ENCODE data around the gene RTN4R.
A peak's percentile ranks its signal among the peaks of the same experiment; 100 is the strongest.

RTN4R gene

DNA sequence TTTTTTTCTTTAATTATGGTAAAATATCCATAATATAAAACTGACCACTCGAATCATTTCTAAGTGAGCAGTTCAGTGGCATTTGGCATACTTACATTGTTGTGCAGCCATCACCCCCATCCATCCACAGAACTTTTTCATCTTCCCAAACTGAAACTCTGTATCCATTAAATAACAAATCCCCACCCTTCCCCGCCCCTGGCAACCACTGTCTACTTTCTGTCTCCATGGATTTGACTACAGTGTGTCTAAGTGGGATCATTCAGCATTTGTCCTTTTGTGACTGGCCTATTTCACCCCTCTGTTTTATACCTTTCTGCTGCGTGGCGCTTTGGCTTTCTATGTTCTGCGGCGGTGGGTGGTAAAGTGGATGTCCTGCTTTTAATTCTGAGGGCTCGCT is 49.1 kb downstream of the RTN4R start:
- no peak for DNase-seq

GRCh38 chr22:20218326-20218872 is 49.7 kb downstream of the RTN4R start:
- no peak for DNase-seq

DNA sequence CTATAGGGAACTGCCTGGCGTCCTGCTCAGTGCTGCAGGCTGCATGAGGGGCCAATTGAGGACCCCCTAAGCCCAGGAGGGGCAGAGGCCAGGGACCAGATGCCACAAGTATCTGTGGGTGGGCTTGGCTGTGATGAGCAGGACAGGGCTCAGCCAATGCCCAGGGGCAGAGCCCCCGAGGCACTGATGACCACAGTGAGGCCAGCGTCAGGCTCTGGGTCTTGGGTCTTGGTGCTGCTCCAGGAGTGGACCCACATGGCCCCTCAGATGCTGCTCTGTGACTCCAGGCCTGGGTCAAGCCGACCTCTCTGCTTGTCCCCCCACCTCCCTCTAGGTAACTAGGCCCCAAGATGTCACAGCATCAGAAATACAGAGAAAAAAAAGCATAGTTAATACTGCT is 50.6 kb downstream of the RTN4R start:
- DNase-seq, result no peak

DNA sequence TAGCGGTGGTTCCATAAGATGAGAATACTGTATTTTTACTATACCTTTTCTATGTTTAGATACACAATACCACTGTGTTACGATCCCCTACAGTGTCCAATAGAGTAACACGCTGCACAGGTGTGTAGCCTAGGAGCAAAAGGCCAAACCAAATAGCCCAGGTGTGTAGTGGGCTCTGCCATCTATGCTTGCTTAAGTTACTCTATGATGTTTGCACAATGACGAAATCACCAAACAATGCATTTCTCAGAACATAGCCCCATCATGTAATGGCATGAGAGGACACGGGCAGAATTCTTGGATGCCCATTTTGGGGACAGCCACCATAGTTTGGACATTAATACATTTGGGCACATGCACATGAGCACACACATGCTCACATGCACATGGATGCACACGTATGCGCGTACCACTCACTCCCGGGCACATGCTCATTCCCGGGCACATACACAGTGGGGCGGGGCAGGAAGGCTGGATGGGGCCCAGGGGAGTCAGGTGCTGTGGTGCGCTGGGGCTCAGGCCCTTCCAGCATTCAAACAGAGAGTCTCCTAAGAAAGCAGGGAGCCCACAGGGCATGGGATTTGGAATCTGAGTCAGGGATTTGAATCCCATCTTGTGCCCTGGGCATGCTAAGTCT is 51.1 kb downstream of the RTN4R start:
- no peak for DNase-seq

DNA sequence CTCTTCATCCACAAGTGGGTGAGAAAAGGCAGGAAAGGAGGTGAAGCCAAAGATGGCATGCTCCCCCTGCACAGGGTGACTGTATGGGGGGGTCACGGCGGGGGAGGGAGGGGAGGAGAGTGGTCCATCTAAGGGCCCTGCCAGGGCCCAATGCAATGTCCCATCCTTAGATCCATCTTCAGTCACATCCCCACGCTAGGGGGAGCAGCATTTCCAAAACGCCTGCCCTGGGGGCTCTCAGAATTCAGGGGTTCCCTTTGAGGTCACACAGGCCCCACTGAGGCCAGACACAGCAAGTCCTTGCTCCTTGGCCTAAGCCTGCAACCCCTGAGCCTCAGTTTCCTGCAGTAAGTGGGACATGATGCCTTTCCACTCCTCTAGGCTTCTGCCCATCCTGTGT is 52.4 kb downstream of the RTN4R start:
- no peak for DNase-seq

- no peak for DNase-seq
Measured at GRCh38 chr22:20214853-20215252, 53.3 kb downstream of the RTN4R start.

GRCh38 chr22:20213833-20214708 is 54.0 kb downstream of the RTN4R start:
- peak in 33 of 58 donors; percentile 13 to 78 (median 41) for DNase-seq

- DNase-seq, result peak in 30 of 58 donors; percentile 11 to 80 (median 41)
Measured at GRCh38 chr22:20212754-20213699, 55.1 kb downstream of the RTN4R start.

GRCh38 chr22:20211997-20212753 is 55.9 kb downstream of the RTN4R start:
- peak in 7 of 58 donors; percentile 16 to 47 (median 26) for DNase-seq

DNA sequence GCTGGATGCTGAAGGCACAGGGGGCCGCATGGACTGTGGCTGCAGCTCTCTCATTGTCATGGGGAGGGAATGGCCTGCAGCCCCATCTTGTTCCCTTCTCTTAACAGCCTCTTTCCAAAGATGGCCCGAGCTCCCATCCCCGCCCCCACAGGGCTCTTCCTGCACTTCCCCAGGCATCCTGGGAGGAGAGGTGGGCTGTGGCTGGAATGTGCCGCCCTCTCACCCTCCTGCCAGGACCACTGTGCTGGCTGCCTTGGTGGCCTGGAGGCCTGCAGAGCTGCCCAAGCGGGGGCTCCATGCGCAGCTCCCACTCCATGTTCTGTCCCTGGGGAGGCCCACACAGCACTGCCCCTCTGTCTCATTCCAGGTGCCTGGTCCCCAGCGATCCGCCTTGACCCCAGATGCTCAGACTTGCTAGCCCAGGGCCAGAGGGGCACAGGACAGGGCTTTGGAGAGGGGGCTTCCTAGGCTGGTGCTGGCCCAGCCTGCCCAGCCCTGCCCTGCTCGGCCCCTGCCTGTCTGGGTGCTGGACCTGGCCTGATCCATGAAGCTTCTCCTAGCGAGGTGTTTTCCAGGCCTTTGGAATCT is 56.6 kb downstream of the RTN4R start:
- DNase-seq, result no peak

DNA sequence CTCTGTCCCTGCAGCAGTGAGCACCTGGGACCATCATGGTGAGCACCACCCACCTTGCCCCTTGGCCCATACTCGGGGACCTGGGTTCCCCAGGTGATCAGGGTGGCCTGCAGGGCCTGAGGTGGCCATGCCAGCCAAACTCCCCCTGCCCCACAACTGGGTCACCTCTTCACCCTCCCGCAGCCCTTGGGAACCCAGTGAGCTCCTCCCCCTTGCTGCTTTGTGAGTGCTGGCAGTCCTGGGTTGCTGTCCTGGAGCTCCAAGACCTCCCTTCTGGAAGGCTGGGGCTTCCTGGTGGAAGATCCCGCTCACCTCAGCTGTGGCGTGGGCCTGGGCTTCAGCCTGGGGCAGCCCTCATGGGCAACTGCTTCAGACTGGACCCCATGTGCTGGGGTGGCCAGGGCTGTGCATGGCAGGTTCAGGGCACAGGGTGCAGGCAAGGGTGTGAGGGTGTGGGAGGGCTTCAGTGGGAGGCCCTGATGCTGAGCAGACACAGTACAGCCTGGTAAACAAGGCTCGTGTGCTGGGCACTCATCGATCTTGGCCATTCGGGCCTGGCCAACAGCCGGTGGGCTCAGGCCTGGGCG is 57.6 kb downstream of the RTN4R start:
- DNase-seq, result no peak

- no peak for DNase-seq
Measured at GRCh38 chr22:20209761-20210250, 58.3 kb downstream of the RTN4R start.

DNA sequence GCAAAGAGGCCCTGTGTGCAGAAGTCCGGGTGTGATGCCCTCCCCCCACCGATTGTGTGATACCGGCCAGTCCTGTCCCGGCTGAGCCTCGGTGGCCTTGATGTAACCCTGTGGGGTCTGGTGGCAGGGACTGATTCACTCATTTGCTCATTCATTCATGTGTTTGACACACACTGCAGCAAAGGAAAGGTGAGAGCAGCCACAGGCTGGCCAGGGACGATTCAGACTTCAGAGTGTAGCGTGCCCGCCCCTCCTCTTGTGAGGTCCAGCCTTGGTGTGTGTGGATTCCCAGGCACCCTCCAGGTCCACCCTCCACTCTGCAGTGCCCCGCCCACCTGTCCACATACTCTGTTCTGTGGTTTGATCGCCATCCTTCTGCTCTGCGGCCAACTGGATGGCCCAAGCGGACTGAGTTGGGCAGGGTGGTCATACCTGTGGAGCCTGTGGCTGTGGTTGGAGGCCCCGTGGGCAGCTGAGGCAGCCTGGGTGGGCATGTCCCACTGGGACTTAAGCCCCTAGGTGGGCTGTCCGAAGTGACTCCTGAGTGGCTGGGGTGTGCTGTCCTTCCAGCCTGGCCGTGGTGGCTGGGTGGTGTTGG is 59.3 kb downstream of the RTN4R start:
- no peak for DNase-seq

GRCh38 chr22:20207277-20208025 is 60.7 kb downstream of the RTN4R start:
- DNase-seq, result no peak

GRCh38 chr22:20206709-20207215 is 61.4 kb downstream of the RTN4R start:
- DNase-seq, result no peak

DNA sequence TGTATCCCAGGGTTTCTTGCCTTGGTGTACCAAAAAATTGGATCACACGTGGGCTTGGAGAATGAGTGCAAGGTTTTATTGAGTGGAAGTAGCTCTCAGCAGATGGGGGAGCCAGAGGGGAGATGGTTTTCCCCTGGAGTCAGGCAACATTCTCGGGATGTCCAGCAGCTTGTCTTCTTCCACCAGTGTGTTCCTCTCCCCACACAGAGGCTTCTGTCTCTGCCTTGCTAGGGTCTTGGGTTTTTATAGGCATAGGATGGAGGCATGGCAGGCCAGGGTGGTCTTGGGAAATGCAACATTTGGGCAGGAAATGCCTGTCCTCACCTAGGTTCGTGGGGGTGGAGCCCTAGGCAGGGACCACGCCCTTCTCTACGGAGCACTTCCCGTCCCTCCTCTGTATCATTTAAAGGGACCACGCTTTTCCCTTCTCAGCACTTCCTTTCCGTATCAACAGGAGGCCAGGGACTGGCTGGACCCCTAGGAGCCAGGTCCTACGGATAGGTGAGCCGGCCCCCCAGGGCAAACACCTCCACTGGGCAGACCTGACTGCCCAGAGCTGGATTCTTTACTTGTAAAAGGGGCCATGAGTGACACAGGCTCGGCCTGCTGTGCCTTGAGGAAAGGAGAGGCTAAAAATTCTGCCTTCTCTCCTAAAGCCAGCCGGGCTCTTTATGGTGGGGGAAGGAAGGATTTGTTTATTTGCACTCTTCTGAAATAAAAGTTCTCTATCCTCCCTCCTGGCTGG is 62.0 kb downstream of the RTN4R start:
- DNase-seq, result peak in 1 of 58 donors; percentile 11

DNA sequence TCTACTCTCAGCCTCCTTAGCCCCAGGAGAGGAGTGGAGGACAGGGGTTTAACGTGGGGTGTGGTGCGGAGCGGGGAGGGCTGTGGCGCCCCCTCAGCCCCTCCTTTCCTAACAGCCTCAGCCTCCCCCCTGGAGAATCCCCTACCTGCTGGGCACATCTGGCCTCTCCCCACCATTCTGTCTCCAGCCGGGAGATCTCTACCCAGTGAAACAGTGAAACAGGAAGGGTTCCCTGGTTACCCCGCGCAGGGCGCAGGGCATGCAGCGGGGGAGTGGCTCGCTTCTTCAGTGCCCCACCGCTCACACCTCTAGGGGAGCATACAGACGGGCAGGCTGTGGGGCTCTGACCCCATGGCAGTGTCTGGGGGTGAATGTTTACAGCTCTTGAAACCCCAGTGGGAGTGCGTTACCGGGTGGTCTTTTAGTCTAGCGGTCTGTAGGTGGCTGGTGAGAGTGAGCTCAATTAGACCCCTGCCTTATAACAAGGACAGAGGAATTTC is 62.6 kb downstream of the RTN4R start:
- no peak for DNase-seq

Measured in anterior cingulate cortex (tissue), 58 donors.